HG02759 (cell line): ENCODE measurements around the gene ANKRD12.
A peak's percentile ranks its signal among the peaks of the same experiment; 100 is the strongest.
"Not testable (repeated sequence)": the region's sequence is repeated elsewhere in the genome, so short reads cannot be mapped to it uniquely, and the experiment has no call there.

ENCODE experiments used
- ATAC-seq: cut with Tn5 transposase; IDR thresholded peaks from one replicate; pipeline ENCODE4 v1.9.1; 2021; ENCODE audit warnings: mild to moderate bottlenecking, moderate library complexity; ENCODE audit not compliant: unreplicated experiment

ANKRD12 gene

GRCh38 chr18:9223356-9223755 lies 86.8 kb downstream of the ANKRD12 start:
- ATAC-seq: no peak

- no peak for ATAC-seq
Observed at GRCh38 chr18:9226463-9226862, 89.9 kb downstream of the ANKRD12 start.

GRCh38 chr18:9231852-9232486 lies 95.4 kb downstream of the ANKRD12 start:
- ATAC-seq: no peak

- ATAC-seq: no peak
Observed at GRCh38 chr18:9232977-9233376, 96.4 kb downstream of the ANKRD12 start.

GRCh38 chr18:9233771-9234440 lies 97.3 kb downstream of the ANKRD12 start:
- no peak for ATAC-seq

- ATAC-seq: no peak
Observed at GRCh38 chr18:9234528-9234927, 97.9 kb downstream of the ANKRD12 start.

- ATAC-seq: no peak
Observed at GRCh38 chr18:9237981-9238380, 101.4 kb downstream of the ANKRD12 start.

GRCh38 chr18:9239720-9240119 lies 103.1 kb downstream of the ANKRD12 start:
- peak; percentile 56 for ATAC-seq

GRCh38 chr18:9240270-9240669 lies 103.7 kb downstream of the ANKRD12 start:
- no peak for ATAC-seq

GRCh38 chr18:9243029-9243428 lies 106.4 kb downstream of the ANKRD12 start:
- ATAC-seq: no peak

- ATAC-seq: no peak
Observed at GRCh38 chr18:9244376-9244775, 107.8 kb downstream of the ANKRD12 start.

- no peak for ATAC-seq
Observed at GRCh38 chr18:9248661-9249060, 112.1 kb downstream of the ANKRD12 start.

GRCh38 chr18:9249254-9249653 lies 112.7 kb downstream of the ANKRD12 start:
- no peak for ATAC-seq

- ATAC-seq: no peak
Observed at GRCh38 chr18:9259173-9259572, 122.6 kb downstream of the ANKRD12 start.

GRCh38 chr18:9260388-9261380 lies 124.1 kb downstream of the ANKRD12 start:
- ATAC-seq: no peak

- ATAC-seq: no peak
Observed at GRCh38 chr18:9263264-9263663, 126.7 kb downstream of the ANKRD12 start.

GRCh38 chr18:9264797-9265196 lies 128.2 kb downstream of the ANKRD12 start:
- ATAC-seq: not testable (repeated sequence)

GRCh38 chr18:9273221-9273620 lies 136.6 kb downstream of the ANKRD12 start:
- ATAC-seq: no peak

GRCh38 chr18:9275890-9276289 lies 139.3 kb downstream of the ANKRD12 start:
- no peak for ATAC-seq

- ATAC-seq: no peak
Observed at GRCh38 chr18:9278028-9278427, 141.4 kb downstream of the ANKRD12 start.

GRCh38 chr18:9280849-9281248 lies 144.3 kb downstream of the ANKRD12 start:
- no peak for ATAC-seq
